ENCODE results near the gene TOP1.

The TOP1 gene

DNA sequence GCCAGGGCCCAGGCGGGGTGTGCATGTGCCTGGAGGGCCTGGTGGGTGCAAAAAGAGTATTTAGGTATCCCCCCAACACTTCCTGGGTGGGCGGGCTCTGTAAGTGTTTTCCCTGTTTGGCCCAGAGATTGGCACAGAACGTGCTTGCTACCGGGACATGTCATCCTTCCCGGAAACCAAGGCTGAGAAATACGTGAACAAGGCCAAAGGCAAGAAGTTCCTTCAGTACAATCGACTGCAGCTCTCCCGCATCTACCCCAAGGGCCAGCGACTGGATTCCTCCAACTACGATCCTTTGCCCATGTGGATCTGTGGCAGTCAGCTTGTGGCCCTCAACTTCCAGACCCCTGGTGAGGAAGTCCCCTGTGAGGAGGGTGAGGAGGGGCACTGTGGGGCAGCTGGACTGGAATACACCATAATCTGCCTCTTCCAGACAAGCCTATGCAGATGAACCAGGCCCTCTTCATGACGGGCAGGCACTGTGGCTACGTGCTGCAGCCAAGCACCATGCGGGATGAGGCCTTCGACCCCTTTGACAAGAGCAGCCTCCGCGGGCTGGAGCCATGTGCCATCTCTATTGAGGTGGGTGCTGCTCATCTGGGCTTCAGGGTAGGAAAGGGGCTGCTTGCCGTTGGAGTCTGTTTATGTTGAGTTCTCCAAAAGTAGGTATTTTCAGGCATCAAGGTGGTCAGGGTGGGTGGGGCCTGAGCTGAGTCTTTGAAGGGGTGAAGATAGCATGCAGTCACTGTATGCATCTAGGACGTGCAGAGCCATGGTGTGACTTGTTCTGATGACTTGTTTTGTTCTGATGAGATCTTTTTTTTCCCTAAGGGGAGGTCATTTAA lies 143.9 kb downstream of the TOP1 start:
- H3K27ac Mint-ChIP-seq (ENCODE audit: low read depth), result peak overlapping the region; percentile 74
- peaks cover 50% of the 10 kb centered on the region for H3K36me3 Mint-ChIP-seq (ENCODE audit: insufficient read depth)
- H3K4me3 Mint-ChIP-seq, result no peak overlapping the region
- ATAC-seq (replicated peaks; ENCODE audit: extremely low read depth, poor library complexity, severe bottlenecking) (no peak), DNase-seq (ENCODE audit: low spot score in 2 of 2) (no peak)
- H3K4me1 Mint-ChIP-seq, result peaks cover 19% of the 10 kb centered on the region
- H3K9me3 Mint-ChIP-seq, result no peaks in the 10 kb centered on the region
- no peaks in the 10 kb centered on the region for H3K27me3 Mint-ChIP-seq

DNA sequence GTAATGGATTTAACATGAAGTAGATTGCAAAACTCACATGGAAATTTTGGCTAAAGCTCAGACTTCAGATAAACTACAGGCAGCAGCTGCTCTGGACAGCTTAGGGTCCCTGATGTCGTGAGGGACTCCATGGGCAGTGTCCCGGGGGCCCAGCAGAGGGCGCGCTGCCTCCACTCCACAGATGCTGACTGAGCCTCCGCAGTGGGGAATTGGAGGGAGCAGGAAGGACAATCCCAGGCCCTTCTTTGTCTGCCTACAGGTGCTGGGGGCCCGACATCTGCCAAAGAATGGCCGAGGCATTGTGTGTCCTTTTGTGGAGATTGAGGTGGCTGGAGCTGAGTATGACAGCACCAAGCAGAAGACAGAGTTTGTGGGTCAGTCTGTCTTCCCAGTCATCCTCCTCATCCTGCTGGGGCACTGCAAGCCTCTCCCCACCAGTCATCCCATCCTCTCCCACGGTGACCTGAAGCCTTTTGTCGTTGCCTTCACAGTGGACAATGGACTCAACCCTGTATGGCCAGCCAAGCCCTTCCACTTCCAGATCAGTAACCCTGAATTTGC lies 144.6 kb downstream of the TOP1 start:
- Mint-ChIP-seq H3K27me3 (no peaks in the 10 kb centered on the region), H3K4me1 (peaks cover 17% of the 10 kb centered on the region), H3K36me3 (ENCODE audit: insufficient read depth) (peaks cover 48% of the 10 kb centered on the region), H3K9me3 (no peaks in the 10 kb centered on the region), H3K4me3 (no peak overlapping the region), H3K27ac (ENCODE audit: low read depth) (peak overlapping the region; percentile 74)
- peak; percentile 64 for ATAC-seq (replicated peaks; ENCODE audit: extremely low read depth, poor library complexity, severe bottlenecking)
- peak; percentile 39 to 51 for DNase-seq (ENCODE audit: low spot score in 2 of 2)

- peak in 1 of 2 donors; percentile 6 for DNase-seq (ENCODE audit: low spot score in 2 of 2)
- peaks cover 43% of the 10 kb centered on the region for H3K36me3 Mint-ChIP-seq (ENCODE audit: insufficient read depth)
- H3K4me1 Mint-ChIP-seq, result peaks cover 17% of the 10 kb centered on the region
- no peak for ATAC-seq (replicated peaks; ENCODE audit: extremely low read depth, poor library complexity, severe bottlenecking)
- peak overlapping the region; percentile 74 for H3K27ac Mint-ChIP-seq (ENCODE audit: low read depth)
- H3K9me3 Mint-ChIP-seq, result no peaks in the 10 kb centered on the region
- H3K4me3 Mint-ChIP-seq, result no peak overlapping the region
- no peaks in the 10 kb centered on the region for H3K27me3 Mint-ChIP-seq
These were observed 145.2 kb downstream of the TOP1 start for GRCh38 chr20:41173791-41174341.

Data from central memory CD8-positive, alpha-beta T cell (primary cell).